Stomach (tissue), 4 donors: ENCODE results near the gene GJC3.

Source experiments
- POLR2A ChIP-seq, 4 donors: fragments of 450-650 bp; IDR thresholded peaks; one replicate each; pipeline ENCODE4 v1.6.1; 2016; ENCODE audit warnings: antibody characterized with exemption in 4 of 4, control low read depth in 2 of 4, mild to moderate bottlenecking in 1 of 4, moderate library complexity in 1 of 4
- TF ChIP-seq, protein P1 (sequence below), 7 experiments: fragments of 450-650 bp in 4 of 7; fragments of 200-600 bp in 3 of 7; sonication (generic) in 3 of 7; IDR thresholded peaks; one replicate each; pipeline ENCODE4 v1.5.1; 2016 to 2019; ENCODE audit warnings: antibody characterized with exemption in 7 of 7, control low read depth in 2 of 7, mild to moderate bottlenecking in 1 of 7

DNA sequence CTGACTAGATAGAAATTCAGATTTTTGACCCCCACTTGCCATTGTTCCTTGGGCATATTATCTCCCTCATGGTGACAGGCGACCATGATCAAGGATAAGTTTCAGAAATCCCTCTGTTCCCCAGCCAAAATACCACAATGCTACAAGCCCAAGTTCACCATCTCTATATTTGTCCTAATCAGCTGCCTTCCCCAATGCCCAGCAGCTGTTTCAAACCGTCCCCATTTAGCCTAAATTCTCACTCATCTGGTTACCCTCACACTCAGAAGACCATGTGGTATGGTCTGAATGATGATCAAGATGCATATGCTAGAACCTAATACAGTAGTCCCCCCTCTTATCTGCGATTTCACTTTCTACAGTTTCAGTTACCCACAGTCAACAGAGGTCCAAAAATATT, 956 bp upstream of the GJC3 start:
- TF ChIP-seq, protein P1, sequence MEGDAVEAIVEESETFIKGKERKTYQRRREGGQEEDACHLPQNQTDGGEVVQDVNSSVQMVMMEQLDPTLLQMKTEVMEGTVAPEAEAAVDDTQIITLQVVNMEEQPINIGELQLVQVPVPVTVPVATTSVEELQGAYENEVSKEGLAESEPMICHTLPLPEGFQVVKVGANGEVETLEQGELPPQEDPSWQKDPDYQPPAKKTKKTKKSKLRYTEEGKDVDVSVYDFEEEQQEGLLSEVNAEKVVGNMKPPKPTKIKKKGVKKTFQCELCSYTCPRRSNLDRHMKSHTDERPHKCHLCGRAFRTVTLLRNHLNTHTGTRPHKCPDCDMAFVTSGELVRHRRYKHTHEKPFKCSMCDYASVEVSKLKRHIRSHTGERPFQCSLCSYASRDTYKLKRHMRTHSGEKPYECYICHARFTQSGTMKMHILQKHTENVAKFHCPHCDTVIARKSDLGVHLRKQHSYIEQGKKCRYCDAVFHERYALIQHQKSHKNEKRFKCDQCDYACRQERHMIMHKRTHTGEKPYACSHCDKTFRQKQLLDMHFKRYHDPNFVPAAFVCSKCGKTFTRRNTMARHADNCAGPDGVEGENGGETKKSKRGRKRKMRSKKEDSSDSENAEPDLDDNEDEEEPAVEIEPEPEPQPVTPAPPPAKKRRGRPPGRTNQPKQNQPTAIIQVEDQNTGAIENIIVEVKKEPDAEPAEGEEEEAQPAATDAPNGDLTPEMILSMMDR (IDR thresholded peaks at IDR 0.05): no peak
- no peak for TF ChIP-seq POLR2A (IDR thresholded peaks at IDR 0.05)
